Stomach (tissue), 9 donors: ENCODE measurements around the gene GABBR1. TPM values are rescaled to one million over a fixed set of nuclear protein-coding genes. Genes with fewer than 3 reads are reported as not detected.

Source experiments
- DNase-seq, 2 donors: peaks; one replicate each; pipeline versions ENCODE4 v3.0.0 to v3.0.0-alpha.2; 2013 to 2019
- H3K27ac ChIP-seq, 5 donors: fragments of 200-600 bp in 4 of 5; sonication (generic) in 4 of 5; one replicate each; pipeline ENCODE4 v1.5.1; 2013 to 2019; ENCODE audit warnings: mild to moderate bottlenecking in 1 of 5, moderate library complexity in 1 of 5
- H3K27me3 ChIP-seq, 3 donors: fragments of 200-600 bp; sonication (generic); one replicate each; pipeline ENCODE4 v1.5.1; 2017 to 2019; ENCODE audit warnings: mixed run types in 1 of 3
- H3K36me3 ChIP-seq, 4 donors: fragments of 200-600 bp; sonication (generic); 1 replicate in 3 of 4; 2 replicates in 1 of 4; pipeline ENCODE4 v1.5.1; 2016 to 2019
- H3K4me1 ChIP-seq, 4 donors: fragments of 200-600 bp; sonication (generic); one replicate each; pipeline ENCODE4 v1.5.1; 2016 to 2019
- H3K4me3 ChIP-seq, 4 donors: fragments of 200-600 bp; sonication (generic) in 3 of 4; one replicate each; pipeline ENCODE4 v1.5.1; 2016 to 2019; ENCODE audit warnings: mild to moderate bottlenecking in 1 of 4
- H3K9me3 ChIP-seq, 4 donors: fragments of 200-600 bp; sonication (generic); one replicate each; pipeline ENCODE4 v1.5.1; 2016 to 2019
- CTCF ChIP-seq, 7 experiments: fragments of 450-650 bp in 4 of 7; fragments of 200-600 bp in 3 of 7; sonication (generic) in 3 of 7; IDR thresholded peaks; one replicate each; pipeline ENCODE4 v1.5.1; 2016 to 2019; ENCODE audit warnings: antibody characterized with exemption in 7 of 7, control low read depth in 2 of 7, mild to moderate bottlenecking in 1 of 7
- EP300 ChIP-seq: sonication (generic); formaldehyde crosslinking; IDR thresholded peaks from one replicate; pipeline ENCODE4 v1.6.1; 2017; ENCODE audit warnings: antibody characterized with exemption
- POLR2A ChIP-seq, 4 donors: fragments of 450-650 bp; IDR thresholded peaks; one replicate each; pipeline ENCODE4 v1.6.1; 2016; ENCODE audit warnings: antibody characterized with exemption in 4 of 4, control low read depth in 2 of 4, mild to moderate bottlenecking in 1 of 4, moderate library complexity in 1 of 4
- POLR2AphosphoS5 ChIP-seq, 3 donors: sonication (generic); formaldehyde crosslinking; IDR thresholded peaks; one replicate each; pipeline ENCODE4 v1.6.1; 2016; ENCODE audit warnings: antibody characterized with exemption in 3 of 3
- WGBS, 5 donors: extraction: QIAGEN DNeasy Blood & Tissue Kit in 3 of 5; methylation state at CpG; one replicate each; pipeline versions ENCODE4 v1.1.5 to v1.1.7; 2013 to 2018; 5-methylcytosine and 5-hydroxymethylcytosine counted together
- intact Hi-C: fragments of 100-400 bp; cut with DNase I; formaldehyde crosslinking; loops from one replicate; pipeline ENCODE4 v1.15.1; 2023; ENCODE audit warnings: low total_unique reads
- polyA plus RNA-seq, 3 donors: library from polyadenylated mRNA; stranded (reverse); fragments of 200-250 nt; gene quantifications; one replicate each; pipeline ENCODE4 v1.2.3, GENCODE V29; 2013
- small RNA-seq, 4 donors: library from RNA; depleted of rRNA; stranded (forward); fragments of <200 nt; gene quantifications; one replicate each; pipeline ENCODE3, GENCODE V24; 2016
- total RNA-seq, 5 donors: library from RNA; depleted of rRNA; stranded (reverse); fragments of >200 nt; gene quantifications; one replicate each; pipeline versions ENCODE4 v1.1.0 to v1.2.3, GENCODE V29; 2014 to 2016
- donor health status: healthy with polysubstance abuse.
- donor health status: Bipolar disorder and iron deficiency.
- donor health status: healthy.

The GABBR1 gene
- total and polyA plus RNA-seq, 8 donors, result 4.5 to 101 (median 29.8) TPM

GRCh38 chr6:29517245-29517644, 115.7 kb downstream of the GABBR1 start:
- WGBS, 5 donors, result 71 to 95% (median 80%) methylated on average over 1 of the region's 1 CpG
- no peak overlapping the region for H3K27ac ChIP-seq
- no peak for TF ChIP-seq EP300

GRCh38 chr6:29516108-29516507, 116.9 kb downstream of the GABBR1 start:
- DNase-seq, result no peak
- no peaks in the 10 kb centered on the region for H3K4me1 ChIP-seq
- H3K9me3 ChIP-seq, result no peaks in the 10 kb centered on the region
- H3K27ac ChIP-seq, result no peak overlapping the region
- no peaks in the 10 kb centered on the region for H3K36me3 ChIP-seq
- WGBS, 5 donors, result 59 to 72% (median 70%) methylated on average over 6 of the region's 6 CpGs
- TF ChIP-seq POLR2A (IDR thresholded peaks at IDR 0.05) (no peak), EP300 (no peak), CTCF (IDR thresholded peaks at IDR 0.05) (no peak), POLR2AphosphoS5 (IDR thresholded peaks at IDR 0.05) (no peak)
- intact Hi-C loops, result no loop called here
- no peaks in the 10 kb centered on the region for H3K27me3 ChIP-seq
- no peak overlapping the region for H3K4me3 ChIP-seq

More at GRCh38 chr6:29517245-29517644, 115.7 kb downstream of the GABBR1 start:
- intact Hi-C loops, result no loop called here
- no peak for DNase-seq
- Histone ChIP-seq H3K4me3 (no peak overlapping the region), H3K27me3 (no peaks in the 10 kb centered on the region), H3K36me3 (no peaks in the 10 kb centered on the region), H3K9me3 (no peaks in the 10 kb centered on the region), H3K4me1 (no peaks in the 10 kb centered on the region)

- no peak for TF ChIP-seq EP300
- TF ChIP-seq CTCF (IDR thresholded peaks at IDR 0.05), result no peak
- TF ChIP-seq POLR2A (IDR thresholded peaks at IDR 0.05), result no peak
- no peak for TF ChIP-seq POLR2AphosphoS5 (IDR thresholded peaks at IDR 0.05)
- WGBS, 5 donors, result 59 to 86% (median 72%) methylated on average over 2 of the region's 2 CpGs
- no peaks in the 10 kb centered on the region for H3K4me1 ChIP-seq
- intact Hi-C loops, result no loop called here
- H3K4me3 ChIP-seq, result no peak overlapping the region
- H3K27me3 ChIP-seq, result peaks cover 0 to 12% (median 0%) of the 10 kb centered on the region in 3 donors
- H3K27ac ChIP-seq, result no peak overlapping the region
- DNase-seq, result no peak
- no peaks in the 10 kb centered on the region for H3K36me3 ChIP-seq
- H3K9me3 ChIP-seq, result no peaks in the 10 kb centered on the region
Observed at GRCh38 chr6:29510746-29511300, 122.2 kb downstream of the GABBR1 start.

GRCh38 chr6:29510202-29510601, 122.8 kb downstream of the GABBR1 start:
- H3K4me3 ChIP-seq, result no peak overlapping the region
- peaks cover 0 to 12% (median 0%) of the 10 kb centered on the region in 3 donors for H3K27me3 ChIP-seq
- TF ChIP-seq EP300, result no peak
- TF ChIP-seq POLR2A (IDR thresholded peaks at IDR 0.05), result no peak
- TF ChIP-seq POLR2AphosphoS5 (IDR thresholded peaks at IDR 0.05), result no peak
- TF ChIP-seq CTCF (IDR thresholded peaks at IDR 0.05), result no peak
- H3K4me1 ChIP-seq, result no peaks in the 10 kb centered on the region
- no peak for DNase-seq
- no peak overlapping the region for H3K27ac ChIP-seq
- no peaks in the 10 kb centered on the region for H3K36me3 ChIP-seq
- intact Hi-C loops, result no loop called here
- no peaks in the 10 kb centered on the region for H3K9me3 ChIP-seq
- 22 to 54% (median 40%) methylated on average over 4 of the region's 4 CpGs for WGBS, 5 donors

Small RNA genes lying within 50 kb of the gene (small RNA-seq; reads per million reads assigned to genes)
- 0.14 to 0.77 (median 0.36) reads per million in 4 donors for gene SNORD32B
- 0 reads per million in 4 donors for gene SUMO2P1
- 0 reads per million in 4 donors for gene TMEM183AP1

Other genes starting within 250 kb of the GABBR1 start
- not detected for gene OR12D2, start 237.6 kb downstream of the GABBR1 start, total RNA-seq
- gene OR12D2, start 237.6 kb downstream of the GABBR1 start, polyA plus RNA-seq, result not detected
- not detected for gene OR12D1, start 218.3 kb downstream of the GABBR1 start, total RNA-seq
- not detected for gene OR12D1, start 218.3 kb downstream of the GABBR1 start, polyA plus RNA-seq
- not detected for gene OR10C1, start 193.9 kb downstream of the GABBR1 start, total RNA-seq
- gene OR10C1, start 193.9 kb downstream of the GABBR1 start, polyA plus RNA-seq, result not detected
- not detected for gene OR11A1, start 176.1 kb downstream of the GABBR1 start, total RNA-seq
- gene OR11A1, start 176.1 kb downstream of the GABBR1 start, polyA plus RNA-seq, result not detected
- gene OR2H1, start 176.0 kb downstream of the GABBR1 start, total RNA-seq, result not detected
- not detected for gene OR2H1, start 176.0 kb downstream of the GABBR1 start, polyA plus RNA-seq
- gene MAS1L, start 145.2 kb downstream of the GABBR1 start, total RNA-seq, result under 1 TPM in 1 of 5 donors, not detected in 4; 0.55 TPM
- not detected for gene MAS1L, start 145.2 kb downstream of the GABBR1 start, polyA plus RNA-seq
- 10 to 100 TPM in 1 of 5 donors, 1 to 10 TPM in 1, not detected in 3; 4.2 to 40.3 TPM for gene UBD, start 73.5 kb downstream of the GABBR1 start, total RNA-seq
- 10 to 100 TPM in 1 of 3 donors, 1 to 10 TPM in 2; 4.0 to 65.8 (median 7.7) TPM for gene UBD, start 73.5 kb downstream of the GABBR1 start, polyA plus RNA-seq
- gene OR2H2, start 48.1 kb downstream of the GABBR1 start, total RNA-seq, result not detected
- gene OR2H2, start 48.1 kb downstream of the GABBR1 start, polyA plus RNA-seq, result not detected
- gene MOG, start 23.9 kb upstream of the GABBR1 start, total RNA-seq, result not detected
- not detected for gene MOG, start 23.9 kb upstream of the GABBR1 start, polyA plus RNA-seq
- not detected for gene ZFP57, start 48.0 kb upstream of the GABBR1 start, total RNA-seq
- under 1 TPM in 1 of 3 donors, not detected in 2; 0.08 TPM for gene ZFP57, start 48.0 kb upstream of the GABBR1 start, polyA plus RNA-seq
- gene HLA-F, start 90.3 kb upstream of the GABBR1 start, total RNA-seq, result 100 to 1,000 TPM in 3 of 5 donors, 10 to 100 TPM in 2; 32.7 to 115 (median 108) TPM
- 100 to 1,000 TPM in 1 of 3 donors, 10 to 100 TPM in 2; 17.2 to 164 (median 44.4) TPM for gene HLA-F, start 90.3 kb upstream of the GABBR1 start, polyA plus RNA-seq
- gene HLA-G, start 194.6 kb upstream of the GABBR1 start, total RNA-seq, result not detected
- gene HLA-G, start 194.6 kb upstream of the GABBR1 start, polyA plus RNA-seq, result 1 to 10 TPM in 1 of 3 donors, under 1 TPM in 1, not detected in 1; 0.10 to 3.6 TPM